OCI-LY3 (cell line): ENCODE results near the gene LTBP1.

Source experiments
- CTCF ChIP-seq: fragments of 200-600, 300-600 bp; sonication (generic); IDR thresholded peaks from 2 replicates; pipeline ENCODE4 v1.5.1; 2014; ENCODE audit warnings: antibody characterized with exemption, low read length, low read depth
- EZH2phosphoT487 ChIP-seq: fragments of 200-600 bp; shearing (Covaris generic); IDR thresholded peaks from 2 replicates; pipeline ENCODE4 v1.6.1; 2018; ENCODE audit warnings: antibody characterized with exemption, mixed run types, low read depth

GRCh38 chr2:33121416-33121815, 174.7 kb downstream of the LTBP1 start:
- no peak for TF ChIP-seq CTCF
- TF ChIP-seq EZH2phosphoT487, result no peak
